Kasumi-1 (cell line): Measurements from ENCODE around the gene VPS26A.
A peak's percentile ranks its signal among the peaks of the same experiment; 100 is the strongest.

Experiments
- DNase-seq, 2 experiments: peaks; one replicate each; lab custom pipeline; 2025; lab: John Stamatoyannopoulos, UW

VPS26A gene

GRCh38 chr10:69123747-69124562 is at the start of gene VPS26A:
Gene VPS26A, plus strand, starts transcription at chr10:69124178. Its CDS starts 100 bp downstream, at chr10:69124278.
- peak; percentile 100 for DNase-seq

GRCh38 chr10:69074532-69074931 is 49.4 kb upstream of the VPS26A start:
- DNase-seq, result no peak

GRCh38 chr10:69075431-69075830 is 48.5 kb upstream of the VPS26A start:
- DNase-seq, result no peak

GRCh38 chr10:69078311-69078710 is 45.7 kb upstream of the VPS26A start:
- no peak for DNase-seq

GRCh38 chr10:69080226-69080625 is 43.8 kb upstream of the VPS26A start:
- DNase-seq, result no peak

- peak; percentile 36 to 44 for DNase-seq
These were observed 37.9 kb upstream of the VPS26A start for GRCh38 chr10:69086001-69086509.

GRCh38 chr10:69087590-69088470 is 36.1 kb upstream of the VPS26A start, which contains the start of gene SRGN:
Gene SRGN, plus strand, starts transcription at chr10:69088103. Its CDS starts 55 bp downstream, at chr10:69088158.
- DNase-seq, result peak; percentile 97 to 98

- no peak for DNase-seq
These were observed 35.6 kb upstream of the VPS26A start for GRCh38 chr10:69088471-69088769.

- DNase-seq, result peak; percentile 23 to 52
These were observed 35.0 kb upstream of the VPS26A start for GRCh38 chr10:69088801-69089501.

- no peak for DNase-seq
These were observed 34.1 kb upstream of the VPS26A start for GRCh38 chr10:69089638-69090599.

- no peak for DNase-seq
These were observed 33.3 kb upstream of the VPS26A start for GRCh38 chr10:69090685-69091084.

GRCh38 chr10:69091143-69091651 is 32.8 kb upstream of the VPS26A start:
- no peak for DNase-seq

GRCh38 chr10:69092959-69093850 is 30.8 kb upstream of the VPS26A start:
- peak; percentile 95 to 99 for DNase-seq

- DNase-seq, result no peak
These were observed 30.0 kb upstream of the VPS26A start for GRCh38 chr10:69093933-69094332.

GRCh38 chr10:69096045-69096444 is 27.9 kb upstream of the VPS26A start:
- DNase-seq, result peak; percentile 45 to 57

- no peak for DNase-seq
These were observed 26.2 kb upstream of the VPS26A start for GRCh38 chr10:69097729-69098128.

GRCh38 chr10:69100136-69100872 is 23.7 kb upstream of the VPS26A start:
- no peak for DNase-seq

GRCh38 chr10:69101451-69102095 is 22.4 kb upstream of the VPS26A start:
- DNase-seq, result peak; percentile 75 to 78
